AG04450 (cell line): ENCODE measurements around the gene KTN1. TPM values are rescaled to one million over a fixed set of nuclear protein-coding genes. Genes with fewer than 3 reads are reported as not detected.

Experiments
- CTCF ChIA-PET: fragments of 300-600, 350-600 bp; formaldehyde crosslinking; extraction: SDS; loops from one replicate; lab custom pipeline; 2022; ENCODE audit warnings: antibody characterized with exemption, inconsistent platforms; lab: Charles Lee
- POLR2A ChIA-PET: fragments of 350-600 bp; formaldehyde crosslinking; extraction: SDS; loops from one replicate; lab custom pipeline; 2021; ENCODE audit warnings: antibody characterized with exemption, inconsistent platforms; lab: Yijun Ruan, JAX
- DNase-seq: peaks from one replicate; pipeline ENCODE4 v3.0.0-alpha.2; 2011; ENCODE audit warnings: low read depth, low spot score
- H3K27ac ChIP-seq: one replicate; pipeline ENCODE4 v1.5.1; 2012; ENCODE audit warnings: low read depth, low read length, control low read depth
- H3K27me3 ChIP-seq: one replicate; pipeline ENCODE4 v1.6.0; 2012; ENCODE audit warnings: low read length; ENCODE audit not compliant: control insufficient read depth, insufficient read depth
- H3K4me3 ChIP-seq: 2 replicates; pipeline ENCODE4 v1.5.1; 2011; ENCODE audit warnings: mild to moderate bottlenecking, low read depth, low read length, control low read depth
- H3K9me3 ChIP-seq: 2 replicates; pipeline ENCODE4 v1.5.1; 2012; ENCODE audit warnings: low read length; ENCODE audit not compliant: control insufficient read depth, insufficient read depth
- polyA plus RNA-seq: library from polyadenylated mRNA; depleted of rRNA; stranded (reverse); fragments of >200 nt; gene quantifications from 2 replicates; pipeline ENCODE4 v1.2.3, GENCODE V29; 2011
- TF ChIP-seq, protein P1 (sequence below): IDR thresholded peaks from 2 replicates; pipeline ENCODE4 v1.5.1; 2011; ENCODE audit warnings: low read depth, low read length, control low read depth, inconsistent platforms

Gene KTN1
- polyA plus RNA-seq, 1 experiment: 129 TPM

DNA sequence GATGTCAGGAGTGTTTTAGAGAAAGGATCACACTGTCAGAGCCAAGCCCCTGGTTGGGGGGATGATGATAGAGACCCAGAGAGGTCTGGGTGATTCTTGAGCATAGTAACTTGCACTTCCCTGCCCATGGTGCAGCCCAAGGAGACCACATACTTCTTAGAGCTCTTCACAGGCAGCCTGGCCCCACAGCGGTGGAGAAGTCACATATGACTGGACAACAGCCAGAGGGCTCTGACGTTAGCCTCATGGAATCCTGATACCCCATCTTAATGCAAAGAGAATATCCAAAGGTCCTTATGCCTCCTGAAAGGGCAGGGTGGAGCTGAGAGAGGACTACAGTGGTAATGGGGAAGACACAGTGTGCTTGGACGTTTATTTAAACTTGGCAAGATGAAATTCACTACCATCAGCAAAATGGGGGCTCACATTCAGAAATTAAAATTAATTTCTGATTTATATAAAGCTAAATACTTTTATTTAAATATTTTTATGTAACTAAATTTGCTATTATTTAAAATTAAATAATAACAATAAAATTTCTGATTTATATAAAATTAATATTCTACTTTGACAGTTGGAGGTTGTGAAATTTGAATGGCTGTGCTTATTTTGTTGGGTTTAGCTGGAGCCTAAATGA, 131.3 kb downstream of the KTN1 start:
- no peak for DNase-seq
- H3K9me3 ChIP-seq: no peaks in the 10 kb centered on the region
- ChIA-PET POLR2A (no interaction called here), CTCF (interaction anchor here (1.2 to 3.8 kb wide), 4 partner anchors 628 to 776 kb away, joined by 3 to 18 read pairs (median 10); no protein-coding TSS in a partner anchor)
- H3K4me3 ChIP-seq: no peak overlapping the region
- H3K27ac ChIP-seq: no peak overlapping the region
- no peaks in the 10 kb centered on the region for H3K27me3 ChIP-seq
- TF ChIP-seq, protein P1, sequence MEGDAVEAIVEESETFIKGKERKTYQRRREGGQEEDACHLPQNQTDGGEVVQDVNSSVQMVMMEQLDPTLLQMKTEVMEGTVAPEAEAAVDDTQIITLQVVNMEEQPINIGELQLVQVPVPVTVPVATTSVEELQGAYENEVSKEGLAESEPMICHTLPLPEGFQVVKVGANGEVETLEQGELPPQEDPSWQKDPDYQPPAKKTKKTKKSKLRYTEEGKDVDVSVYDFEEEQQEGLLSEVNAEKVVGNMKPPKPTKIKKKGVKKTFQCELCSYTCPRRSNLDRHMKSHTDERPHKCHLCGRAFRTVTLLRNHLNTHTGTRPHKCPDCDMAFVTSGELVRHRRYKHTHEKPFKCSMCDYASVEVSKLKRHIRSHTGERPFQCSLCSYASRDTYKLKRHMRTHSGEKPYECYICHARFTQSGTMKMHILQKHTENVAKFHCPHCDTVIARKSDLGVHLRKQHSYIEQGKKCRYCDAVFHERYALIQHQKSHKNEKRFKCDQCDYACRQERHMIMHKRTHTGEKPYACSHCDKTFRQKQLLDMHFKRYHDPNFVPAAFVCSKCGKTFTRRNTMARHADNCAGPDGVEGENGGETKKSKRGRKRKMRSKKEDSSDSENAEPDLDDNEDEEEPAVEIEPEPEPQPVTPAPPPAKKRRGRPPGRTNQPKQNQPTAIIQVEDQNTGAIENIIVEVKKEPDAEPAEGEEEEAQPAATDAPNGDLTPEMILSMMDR: no peak

DNA sequence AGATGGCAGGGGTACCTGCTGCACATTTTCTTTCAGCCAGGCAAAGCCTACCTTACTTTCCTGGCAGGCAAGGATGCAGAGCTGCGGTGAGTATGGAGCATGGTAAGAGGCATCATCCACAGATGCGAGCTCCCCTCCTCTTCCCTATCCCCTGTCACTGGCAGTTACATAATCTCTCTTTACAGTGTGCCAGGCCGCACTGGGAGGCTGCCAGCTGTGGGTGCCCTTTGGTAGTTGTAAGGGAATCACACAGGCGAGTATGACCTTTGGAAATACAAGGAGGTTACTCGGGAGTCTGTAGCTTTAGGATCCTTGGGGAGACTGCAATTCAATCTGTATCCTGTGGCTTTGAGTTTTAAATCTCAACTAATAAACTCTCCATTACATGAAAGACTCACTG, 132.5 kb downstream of the KTN1 start:
- no peak for DNase-seq
- H3K27me3 ChIP-seq: no peaks in the 10 kb centered on the region
- no peak overlapping the region for H3K4me3 ChIP-seq
- H3K27ac ChIP-seq: no peak overlapping the region
- H3K9me3 ChIP-seq: no peaks in the 10 kb centered on the region
- TF ChIP-seq, protein P1: no peak
- CTCF ChIA-PET: interaction anchor here (1.0 to 3.8 kb wide), 4 partner anchors 19 to 775 kb away, joined by 3 to 18 read pairs (median 10); no protein-coding TSS in a partner anchor
- POLR2A ChIA-PET: no interaction called here

DNA sequence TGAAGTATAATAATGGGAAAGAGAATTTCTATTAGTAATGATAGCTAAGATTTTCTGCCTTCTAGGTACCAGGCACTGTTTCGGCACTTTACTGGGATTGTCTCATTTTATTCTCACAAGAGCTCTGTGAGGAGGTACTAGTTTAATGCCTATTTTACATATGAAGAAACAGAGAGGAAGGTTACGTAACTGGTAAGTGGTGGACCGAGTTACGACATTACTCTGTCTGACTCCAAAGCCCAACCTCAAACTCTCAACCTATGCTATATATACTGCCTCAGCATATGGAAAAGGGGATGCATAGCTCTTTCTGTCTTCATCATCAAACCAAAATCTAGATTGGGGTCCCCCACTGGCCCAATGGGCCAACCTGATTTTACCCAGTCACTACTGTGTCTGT, 133.5 kb downstream of the KTN1 start:
- no peak overlapping the region for H3K27ac ChIP-seq
- no peaks in the 10 kb centered on the region for H3K27me3 ChIP-seq
- TF ChIP-seq, protein P1: no peak
- POLR2A ChIA-PET: no interaction called here
- no peaks in the 10 kb centered on the region for H3K9me3 ChIP-seq
- no peak for DNase-seq
- CTCF ChIA-PET: interaction anchor here (3.5 to 3.8 kb wide), 2 partner anchors 761 to 774 kb away, joined by 16 to 18 read pairs; no protein-coding TSS in a partner anchor
- H3K4me3 ChIP-seq: no peak overlapping the region

DNA sequence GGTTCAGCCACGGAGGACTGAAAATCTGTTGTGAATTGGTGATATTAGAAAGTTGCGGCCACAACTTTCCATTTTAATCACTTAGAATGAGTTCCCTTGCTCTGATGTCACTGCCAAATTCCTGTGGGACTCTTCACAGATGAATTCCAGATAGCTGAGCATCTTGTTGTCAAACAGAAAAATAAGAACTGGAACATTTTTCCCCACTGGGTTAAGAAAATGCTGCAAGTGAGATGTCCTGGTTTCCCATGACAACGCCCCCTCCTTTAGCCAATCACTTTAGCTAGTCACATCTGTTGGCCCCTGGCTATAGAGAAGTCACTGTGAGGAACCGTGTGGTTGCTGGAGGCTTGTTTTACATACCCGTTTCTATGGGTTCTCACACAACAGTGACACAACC, 135.9 kb downstream of the KTN1 start:
- CTCF ChIA-PET: interaction anchor here (0.6 to 1.9 kb wide), 4 partner anchors 270 to 1790 kb away, joined by 3 to 10 read pairs (median 4); no protein-coding TSS in a partner anchor
- Histone ChIP-seq H3K9me3 (no peaks in the 10 kb centered on the region), H3K4me3 (no peak overlapping the region), H3K27me3 (no peaks in the 10 kb centered on the region), H3K27ac (no peak overlapping the region)
- no peak for DNase-seq
- POLR2A ChIA-PET: no interaction called here
- TF ChIP-seq, protein P1: no peak

DNA sequence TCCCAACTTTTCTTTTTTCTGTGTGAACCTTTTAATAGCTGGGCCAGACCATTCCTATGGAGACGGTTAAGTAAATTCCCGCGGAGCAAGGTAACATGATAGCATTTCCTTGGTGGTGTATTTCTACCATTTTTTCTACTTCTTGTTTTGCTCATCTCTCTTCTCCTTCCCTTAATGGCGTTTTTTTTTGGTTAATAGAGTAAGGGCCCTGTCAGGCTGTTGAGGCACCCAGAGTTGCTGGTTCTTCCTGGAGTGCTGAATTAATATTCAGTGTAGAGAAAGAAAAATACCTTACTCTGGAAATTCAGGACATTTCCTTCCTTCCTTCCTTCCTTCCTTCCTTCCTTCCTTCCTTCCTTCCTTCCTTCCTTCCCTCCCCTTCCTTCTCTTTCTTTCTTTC, 137.6 kb downstream of the KTN1 start:
- no peak overlapping the region for H3K27ac ChIP-seq
- TF ChIP-seq, protein P1: no peak
- no peak overlapping the region for H3K4me3 ChIP-seq
- H3K9me3 ChIP-seq: no peaks in the 10 kb centered on the region
- POLR2A ChIA-PET: no interaction called here
- CTCF ChIA-PET: no interaction called here
- no peak for DNase-seq
- no peaks in the 10 kb centered on the region for H3K27me3 ChIP-seq
